Keratinocyte (primary cell): Measurements from ENCODE around the gene GLRX3. TPM values are rescaled to one million over a fixed set of nuclear protein-coding genes. Genes with fewer than 3 reads are reported as not detected.

Experiments used
- DNase-seq: peaks from one replicate; pipeline ENCODE4 v3.0.0-alpha.2; 2011; ENCODE audit warnings: low read depth, missing footprints, low spot score
- FAIRE-seq: peaks from 2 replicates; lab custom pipeline; 2011; peaks lifted over from hg19 to GRCh38; lab: Jason Lieb, UNC
- H2AFZ ChIP-seq: 2 replicates; pipeline ENCODE4 v1.6.0; 2012; ENCODE audit warnings: low read length, control low read depth, inconsistent platforms; ENCODE audit not compliant: control insufficient read depth
- H3K27ac ChIP-seq: 2 replicates; pipeline ENCODE4 v1.5.1; 2011; ENCODE audit warnings: low read length; ENCODE audit not compliant: control insufficient read depth, insufficient read depth
- H3K27me3 ChIP-seq: 3 replicates; pipeline ENCODE4 v1.6.0; 2011; ENCODE audit warnings: low read length; ENCODE audit not compliant: control insufficient read depth, insufficient read depth; ENCODE audit errors: extremely low read depth
- H3K36me3 ChIP-seq, 2 experiments: 2 replicates in 1 of 2; 3 replicates in 1 of 2; pipeline ENCODE4 v1.5.1; 2011; ENCODE audit warnings: low read length in 2 of 2, mild to moderate bottlenecking in 1 of 2; ENCODE audit not compliant: control insufficient read depth in 2 of 2, insufficient read depth in 2 of 2; ENCODE audit errors: extremely low read depth in 1 of 2
- H3K4me1 ChIP-seq: 3 replicates; pipeline ENCODE4 v1.5.1; 2011; ENCODE audit warnings: low read length; ENCODE audit not compliant: control insufficient read depth, insufficient read depth; ENCODE audit errors: extremely low read depth
- H3K4me2 ChIP-seq: 3 replicates; pipeline ENCODE4 v1.6.0; 2011; ENCODE audit warnings: low read depth, low read length; ENCODE audit not compliant: control insufficient read depth, insufficient read depth; ENCODE audit errors: extremely low read depth
- H3K4me3 ChIP-seq, 3 experiments: fragments of 200-600 bp in 1 of 3; sonication (generic) in 1 of 3; 2 replicates in 2 of 3; 3 replicates in 1 of 3; pipeline ENCODE4 v1.5.1; 2011 to 2016; ENCODE audit warnings: low read length in 3 of 3, mild to moderate bottlenecking in 3 of 3, control low read depth in 2 of 3, inconsistent platforms in 1 of 3, low read depth in 1 of 3, mixed read lengths in 1 of 3, mixed run types in 1 of 3, moderate library complexity in 1 of 3; ENCODE audit not compliant: control insufficient read depth in 2 of 3, insufficient read depth in 2 of 3; ENCODE audit errors: extremely low read depth in 1 of 3
- H3K79me2 ChIP-seq: 2 replicates; pipeline ENCODE4 v1.6.0; 2012; ENCODE audit warnings: low read length; ENCODE audit not compliant: control insufficient read depth, insufficient read depth
- H3K9ac ChIP-seq: 3 replicates; pipeline ENCODE4 v1.6.0; 2011; ENCODE audit warnings: low read length; ENCODE audit not compliant: control insufficient read depth, insufficient read depth; ENCODE audit errors: extremely low read depth
- H3K9me1 ChIP-seq: 3 replicates; pipeline ENCODE4 v1.6.0; 2011; ENCODE audit warnings: low read length; ENCODE audit not compliant: control insufficient read depth, insufficient read depth; ENCODE audit errors: extremely low read depth
- H3K9me3 ChIP-seq: 2 replicates; pipeline ENCODE4 v1.5.1; 2012; ENCODE audit warnings: low read depth, low read length; ENCODE audit not compliant: control insufficient read depth
- H4K20me1 ChIP-seq: 3 replicates; pipeline ENCODE4 v1.6.0; 2011; ENCODE audit warnings: low read length; ENCODE audit not compliant: control insufficient read depth, insufficient read depth; ENCODE audit errors: extremely low read depth
- EZH2 ChIP-seq: IDR thresholded peaks from one replicate; pipeline ENCODE4 v1.6.1; 2012; ENCODE audit warnings: inconsistent platforms, mild to moderate bottlenecking, low read length, moderate library complexity
- dilution Hi-C: fragments of 300-500 bp; cut with MboI; formaldehyde crosslinking; loops from one replicate; pipeline ENCODE4 v1.7.0; 2020; ENCODE audit warnings: low sequenced_read_pairs; ENCODE audit not compliant: extremely low pct_ligation_motif_present
- polyA plus RNA-seq, 5 experiments: library from polyadenylated mRNA; depleted of rRNA in 3 of 5; stranded (reverse) in 3 of 5; stranded (forward) in 1 of 5; unstranded in 1 of 5; fragments of >200 nt; gene quantifications; 1 replicate in 1 of 5; 2 replicates in 3 of 5; 3 replicates in 1 of 5; pipeline versions ENCODE4 v1.2.1 to v1.2.3, GENCODE V29; 2011 to 2012; ENCODE audit warnings: missing spikeins in 2 of 5, low read depth in 1 of 5, low replicate concordance in 1 of 5
- TF ChIP-seq, protein P1 (sequence below), 3 experiments: IDR thresholded peaks in 1 of 3; conservative IDR thresholded peaks in 1 of 3; optimal IDR thresholded peaks in 1 of 3; 2 replicates in 2 of 3; 3 replicates in 1 of 3; pipeline versions ENCODE3 to v1.5.1; 2011; ENCODE audit warnings: low read length in 3 of 3, mild to moderate bottlenecking in 3 of 3, moderate library complexity in 2 of 3, control low read depth in 1 of 3, inconsistent platforms in 1 of 3; ENCODE audit not compliant: insufficient read depth in 2 of 3; ENCODE audit errors: extremely low read depth in 1 of 3

The GLRX3 gene
- polyA plus RNA-seq, 1 donor (not counting 4 experiments of a cell fraction or from before 2014, with no cell fraction given): 215 TPM

DNA sequence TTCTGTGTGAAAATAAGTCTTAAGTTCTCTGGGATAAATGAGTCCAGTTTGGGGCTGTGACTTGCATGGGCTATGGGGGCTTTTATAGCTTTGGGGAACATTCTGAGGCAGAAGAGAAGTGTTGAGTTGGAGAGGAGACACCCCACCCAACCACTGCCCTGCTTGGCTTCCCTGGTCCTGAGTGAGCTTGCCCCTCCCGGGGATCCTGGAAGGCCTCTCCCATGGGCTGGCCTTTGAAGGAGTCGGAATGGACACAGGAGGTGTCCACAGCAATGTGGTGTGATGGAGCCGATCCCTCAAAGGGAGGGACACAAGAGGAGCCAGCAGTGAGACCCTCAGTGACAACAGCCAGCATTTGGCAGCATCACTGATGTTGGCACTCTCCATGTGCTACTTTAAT, 89.8 kb downstream of the GLRX3 start:
- dilution Hi-C loops: no loop called here
- Histone ChIP-seq H3K36me3 (peaks cover 0 to 2% of the 10 kb centered on the region in 2 experiments), H3K4me2 (no peak overlapping the region), H3K27ac (no peak overlapping the region), H4K20me1 (no peaks in the 10 kb centered on the region), H3K9ac (no peak overlapping the region), H2AFZ (no peak overlapping the region), H3K4me1 (no peaks in the 10 kb centered on the region), H3K79me2 (no peaks in the 10 kb centered on the region), H3K9me1 (no peaks in the 10 kb centered on the region), H3K4me3 (no peak overlapping the region), H3K9me3 (peaks cover 9% of the 10 kb centered on the region), H3K27me3 (no peaks in the 10 kb centered on the region)
- DNase-seq: no peak
- FAIRE-seq: no peak
- TF ChIP-seq EZH2: no peak
- TF ChIP-seq, protein P1, sequence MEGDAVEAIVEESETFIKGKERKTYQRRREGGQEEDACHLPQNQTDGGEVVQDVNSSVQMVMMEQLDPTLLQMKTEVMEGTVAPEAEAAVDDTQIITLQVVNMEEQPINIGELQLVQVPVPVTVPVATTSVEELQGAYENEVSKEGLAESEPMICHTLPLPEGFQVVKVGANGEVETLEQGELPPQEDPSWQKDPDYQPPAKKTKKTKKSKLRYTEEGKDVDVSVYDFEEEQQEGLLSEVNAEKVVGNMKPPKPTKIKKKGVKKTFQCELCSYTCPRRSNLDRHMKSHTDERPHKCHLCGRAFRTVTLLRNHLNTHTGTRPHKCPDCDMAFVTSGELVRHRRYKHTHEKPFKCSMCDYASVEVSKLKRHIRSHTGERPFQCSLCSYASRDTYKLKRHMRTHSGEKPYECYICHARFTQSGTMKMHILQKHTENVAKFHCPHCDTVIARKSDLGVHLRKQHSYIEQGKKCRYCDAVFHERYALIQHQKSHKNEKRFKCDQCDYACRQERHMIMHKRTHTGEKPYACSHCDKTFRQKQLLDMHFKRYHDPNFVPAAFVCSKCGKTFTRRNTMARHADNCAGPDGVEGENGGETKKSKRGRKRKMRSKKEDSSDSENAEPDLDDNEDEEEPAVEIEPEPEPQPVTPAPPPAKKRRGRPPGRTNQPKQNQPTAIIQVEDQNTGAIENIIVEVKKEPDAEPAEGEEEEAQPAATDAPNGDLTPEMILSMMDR (optimal IDR thresholded peaks at IDR 0.05 in 1 of 3, IDR thresholded peaks at IDR 0.05 in 1 of 3, conservative IDR thresholded peaks at IDR 0.05 in 1 of 3; ENCODE audit: extremely low read depth in 1 of 3, insufficient read depth in 2 of 3, low read length in 3 of 3): no peak

DNA sequence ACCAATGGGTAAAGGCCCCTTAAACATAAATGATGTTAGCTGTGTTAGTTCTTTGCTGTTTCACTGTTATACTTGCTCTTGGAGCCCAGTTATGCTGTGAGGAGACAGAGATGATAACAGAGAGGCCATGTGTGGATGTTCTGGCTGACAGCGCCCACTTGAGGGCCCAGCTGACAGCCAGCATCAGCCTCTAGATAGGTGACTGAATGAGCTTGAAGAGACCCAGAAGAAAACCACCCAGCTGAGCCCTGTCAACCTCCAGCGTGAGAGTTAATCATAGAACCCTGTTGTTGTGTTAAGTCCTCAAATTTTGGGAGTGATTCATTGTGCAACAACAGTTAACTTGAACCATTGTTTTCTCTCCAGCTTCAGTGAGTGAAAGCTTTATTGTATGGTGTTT, 91.7 kb downstream of the GLRX3 start:
- dilution Hi-C loops: no loop called here
- no peaks in the 10 kb centered on the region for H3K79me2 ChIP-seq
- no peak for FAIRE-seq
- TF ChIP-seq, protein P1 (optimal IDR thresholded peaks at IDR 0.05 in 1 of 3, IDR thresholded peaks at IDR 0.05 in 1 of 3, conservative IDR thresholded peaks at IDR 0.05 in 1 of 3; ENCODE audit: extremely low read depth in 1 of 3, insufficient read depth in 2 of 3, low read length in 3 of 3): no peak
- no peak for TF ChIP-seq EZH2
- H3K36me3 ChIP-seq: peaks cover 0 to 2% of the 10 kb centered on the region in 2 experiments
- no peak overlapping the region for H3K27ac ChIP-seq
- H3K9me3 ChIP-seq: peaks cover 14% of the 10 kb centered on the region
- H3K9me1 ChIP-seq: no peaks in the 10 kb centered on the region
- no peak overlapping the region for H3K4me2 ChIP-seq
- DNase-seq: no peak
- H4K20me1 ChIP-seq: no peaks in the 10 kb centered on the region
- no peak overlapping the region for H3K9ac ChIP-seq
- no peak overlapping the region for H2AFZ ChIP-seq
- no peaks in the 10 kb centered on the region for H3K4me1 ChIP-seq
- H3K27me3 ChIP-seq: no peaks in the 10 kb centered on the region
- no peak overlapping the region for H3K4me3 ChIP-seq

Other genes with a start within 250 kb of the GLRX3 start
- gene EBF3, start 172.1 kb upstream of the GLRX3 start, polyA plus RNA-seq: 0.01 to 0.05 TPM in 2 of 3 replicates, not detected in the other
- 1.2 to 1.8 TPM (median 1.4 TPM) in 3 replicates for gene C10orf143, start 25.6 kb upstream of the GLRX3 start, polyA plus RNA-seq